Measurements from ENCODE around the gene CAPN15.
A peak's percentile ranks its signal among the peaks of the same experiment; 100 is the strongest.

The CAPN15 gene

DNA sequence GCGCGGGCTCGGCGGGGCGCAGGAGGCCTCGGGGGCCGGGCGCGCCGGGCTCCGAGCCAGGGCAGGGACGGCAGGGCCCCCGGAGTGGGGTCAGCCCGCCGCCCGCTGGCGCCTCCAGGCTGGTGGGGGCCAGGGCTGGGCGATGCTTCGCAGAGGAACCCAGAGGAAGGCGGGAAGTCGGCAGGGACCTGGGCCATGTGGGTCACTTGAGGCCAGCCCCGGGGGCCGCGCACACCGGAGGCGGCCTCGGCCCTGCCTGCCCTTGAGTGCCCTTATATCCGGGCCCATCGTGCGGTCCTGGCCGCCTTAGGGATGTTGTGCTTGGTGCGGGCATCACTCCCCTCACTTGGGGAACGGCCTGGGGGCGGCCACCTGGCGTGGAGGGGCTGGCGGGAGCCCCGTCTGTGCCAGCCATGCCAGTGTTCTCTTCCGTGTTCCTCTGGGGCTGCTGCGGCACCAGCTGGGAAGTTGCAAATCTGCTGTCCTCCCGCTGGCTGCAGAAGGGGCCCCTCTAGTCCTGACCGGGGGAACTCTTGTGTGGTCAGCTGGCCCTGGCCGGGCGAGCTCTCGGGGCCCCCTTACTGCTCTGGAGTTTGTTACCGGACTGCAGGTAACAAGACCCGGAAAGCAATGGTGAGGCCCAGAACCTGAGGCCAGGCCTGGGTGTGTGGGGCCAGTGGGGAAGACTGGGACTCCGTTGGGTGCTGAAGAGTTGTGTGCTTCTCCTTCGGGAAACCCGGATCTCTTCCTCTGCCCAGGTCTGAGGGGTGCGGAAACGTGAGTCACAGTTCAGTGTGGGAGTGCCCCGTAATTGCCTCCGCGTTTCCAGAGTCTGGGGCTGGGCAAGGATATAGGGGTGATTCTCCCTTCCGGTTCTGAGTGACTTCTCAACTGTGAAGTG lies 849 bp downstream of the CAPN15 start:
- H3K4me3 ChIP-seq (ENCODE audit: low read depth, low read length) = peak overlapping the region; percentile 65
- no peak for TF ChIP-seq CTCF (IDR thresholded peaks at IDR 0.05; ENCODE audit: control insufficient read depth, extremely low read depth, insufficient read depth)
- DNase-seq (ENCODE audit: low read depth) = no peak

GRCh38 chr16:529012-529575 lies 1.6 kb downstream of the CAPN15 start:
- TF ChIP-seq CTCF (IDR thresholded peaks at IDR 0.05; ENCODE audit: control insufficient read depth, extremely low read depth, insufficient read depth) = no peak
- H3K4me3 ChIP-seq (ENCODE audit: low read depth, low read length) = peak overlapping the region; percentile 65
- no peak for DNase-seq (ENCODE audit: low read depth)

GRCh38 chr16:530111-530817 lies 2.8 kb downstream of the CAPN15 start:
- H3K4me3 ChIP-seq (ENCODE audit: low read depth, low read length) = no peak overlapping the region
- no peak for TF ChIP-seq CTCF (IDR thresholded peaks at IDR 0.05; ENCODE audit: control insufficient read depth, extremely low read depth, insufficient read depth)
- DNase-seq (ENCODE audit: low read depth) = no peak

- no peak for DNase-seq (ENCODE audit: low read depth)
- no peak overlapping the region for H3K4me3 ChIP-seq (ENCODE audit: low read depth, low read length)
- no peak for TF ChIP-seq CTCF (IDR thresholded peaks at IDR 0.05; ENCODE audit: control insufficient read depth, extremely low read depth, insufficient read depth)
Observed at GRCh38 chr16:531494-532125, 4.1 kb downstream of the CAPN15 start.

- no peak for TF ChIP-seq CTCF (IDR thresholded peaks at IDR 0.05; ENCODE audit: control insufficient read depth, extremely low read depth, insufficient read depth)
- no peak overlapping the region for H3K4me3 ChIP-seq (ENCODE audit: low read depth, low read length)
- DNase-seq (ENCODE audit: low read depth) = no peak
Observed at GRCh38 chr16:533391-534123, 6.0 kb downstream of the CAPN15 start.

DNA sequence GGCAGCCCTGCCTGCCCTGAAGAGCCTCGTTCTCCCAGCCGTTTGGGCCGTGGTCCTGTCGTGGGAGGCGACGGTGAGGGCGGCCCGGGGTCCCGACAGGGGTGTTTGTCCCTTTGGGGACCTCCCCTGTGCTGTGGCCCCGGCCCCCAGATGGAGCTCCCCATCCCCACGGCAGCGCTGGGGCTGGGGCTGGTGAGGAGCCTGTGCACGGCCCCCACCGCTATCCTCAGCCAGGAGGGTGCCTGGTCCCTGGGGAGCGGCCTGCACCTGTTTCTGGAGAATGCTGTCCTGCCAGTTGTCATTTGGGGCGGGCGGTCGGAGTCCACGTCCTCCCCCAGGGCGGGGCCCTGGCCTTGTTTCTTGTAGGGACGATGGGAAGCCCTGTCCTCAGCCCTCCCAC lies 6.6 kb downstream of the CAPN15 start:
- DNase-seq (ENCODE audit: low read depth) = no peak
- H3K4me3 ChIP-seq (ENCODE audit: low read depth, low read length) = no peak overlapping the region

More for the DNA sequence above, 6.6 kb downstream of the CAPN15 start:
- no peak for TF ChIP-seq CTCF (IDR thresholded peaks at IDR 0.05; ENCODE audit: control insufficient read depth, extremely low read depth, insufficient read depth)
